Stomach (tissue), 9 donors: ENCODE results near the gene RGS3. TPM values are rescaled to one million over a fixed set of nuclear protein-coding genes. Genes with fewer than 3 reads are reported as not detected.
A peak's percentile ranks its signal among the peaks of the same experiment; 100 is the strongest.

ENCODE experiments used
- DNase-seq, 2 donors: peaks; one replicate each; pipeline versions ENCODE4 v3.0.0 to v3.0.0-alpha.2; 2013 to 2019
- H3K27ac ChIP-seq, 5 donors: fragments of 200-600 bp in 4 of 5; sonication (generic) in 4 of 5; one replicate each; pipeline ENCODE4 v1.5.1; 2013 to 2019; ENCODE audit warnings: mild to moderate bottlenecking in 1 of 5, moderate library complexity in 1 of 5
- H3K27me3 ChIP-seq, 3 donors: fragments of 200-600 bp; sonication (generic); one replicate each; pipeline ENCODE4 v1.5.1; 2017 to 2019; ENCODE audit warnings: mixed run types in 1 of 3
- H3K36me3 ChIP-seq, 4 donors: fragments of 200-600 bp; sonication (generic); 1 replicate in 3 of 4; 2 replicates in 1 of 4; pipeline ENCODE4 v1.5.1; 2016 to 2019
- H3K4me1 ChIP-seq, 4 donors: fragments of 200-600 bp; sonication (generic); one replicate each; pipeline ENCODE4 v1.5.1; 2016 to 2019
- H3K4me3 ChIP-seq, 4 donors: fragments of 200-600 bp; sonication (generic) in 3 of 4; one replicate each; pipeline ENCODE4 v1.5.1; 2016 to 2019; ENCODE audit warnings: mild to moderate bottlenecking in 1 of 4
- H3K9me3 ChIP-seq, 4 donors: fragments of 200-600 bp; sonication (generic); one replicate each; pipeline ENCODE4 v1.5.1; 2016 to 2019
- CTCF ChIP-seq, 7 experiments: fragments of 450-650 bp in 4 of 7; fragments of 200-600 bp in 3 of 7; sonication (generic) in 3 of 7; IDR thresholded peaks; one replicate each; pipeline ENCODE4 v1.5.1; 2016 to 2019; ENCODE audit warnings: antibody characterized with exemption in 7 of 7, control low read depth in 2 of 7, mild to moderate bottlenecking in 1 of 7
- EP300 ChIP-seq: sonication (generic); formaldehyde crosslinking; IDR thresholded peaks from one replicate; pipeline ENCODE4 v1.6.1; 2017; ENCODE audit warnings: antibody characterized with exemption
- POLR2A ChIP-seq, 4 donors: fragments of 450-650 bp; IDR thresholded peaks; one replicate each; pipeline ENCODE4 v1.6.1; 2016; ENCODE audit warnings: antibody characterized with exemption in 4 of 4, control low read depth in 2 of 4, mild to moderate bottlenecking in 1 of 4, moderate library complexity in 1 of 4
- POLR2AphosphoS5 ChIP-seq, 3 donors: sonication (generic); formaldehyde crosslinking; IDR thresholded peaks; one replicate each; pipeline ENCODE4 v1.6.1; 2016; ENCODE audit warnings: antibody characterized with exemption in 3 of 3
- WGBS, 5 donors: extraction: QIAGEN DNeasy Blood & Tissue Kit in 3 of 5; methylation state at CpG; one replicate each; pipeline versions ENCODE4 v1.1.5 to v1.1.7; 2013 to 2018; 5-methylcytosine and 5-hydroxymethylcytosine counted together
- intact Hi-C: fragments of 100-400 bp; cut with DNase I; formaldehyde crosslinking; loops from one replicate; pipeline ENCODE4 v1.15.1; 2023; ENCODE audit warnings: low total_unique reads
- polyA plus RNA-seq, 3 donors: library from polyadenylated mRNA; stranded (reverse); fragments of 200-250 nt; gene quantifications; one replicate each; pipeline ENCODE4 v1.2.3, GENCODE V29; 2013
- total RNA-seq, 5 donors: library from RNA; depleted of rRNA; stranded (reverse); fragments of >200 nt; gene quantifications; one replicate each; pipeline versions ENCODE4 v1.1.0 to v1.2.3, GENCODE V29; 2014 to 2016
- donor health status: healthy with polysubstance abuse.
- donor health status: Bipolar disorder and iron deficiency.
- donor health status: healthy.

The RGS3 gene
- total and polyA plus RNA-seq, 8 donors = 26.6 to 71.4 (median 35.7) TPM

DNA sequence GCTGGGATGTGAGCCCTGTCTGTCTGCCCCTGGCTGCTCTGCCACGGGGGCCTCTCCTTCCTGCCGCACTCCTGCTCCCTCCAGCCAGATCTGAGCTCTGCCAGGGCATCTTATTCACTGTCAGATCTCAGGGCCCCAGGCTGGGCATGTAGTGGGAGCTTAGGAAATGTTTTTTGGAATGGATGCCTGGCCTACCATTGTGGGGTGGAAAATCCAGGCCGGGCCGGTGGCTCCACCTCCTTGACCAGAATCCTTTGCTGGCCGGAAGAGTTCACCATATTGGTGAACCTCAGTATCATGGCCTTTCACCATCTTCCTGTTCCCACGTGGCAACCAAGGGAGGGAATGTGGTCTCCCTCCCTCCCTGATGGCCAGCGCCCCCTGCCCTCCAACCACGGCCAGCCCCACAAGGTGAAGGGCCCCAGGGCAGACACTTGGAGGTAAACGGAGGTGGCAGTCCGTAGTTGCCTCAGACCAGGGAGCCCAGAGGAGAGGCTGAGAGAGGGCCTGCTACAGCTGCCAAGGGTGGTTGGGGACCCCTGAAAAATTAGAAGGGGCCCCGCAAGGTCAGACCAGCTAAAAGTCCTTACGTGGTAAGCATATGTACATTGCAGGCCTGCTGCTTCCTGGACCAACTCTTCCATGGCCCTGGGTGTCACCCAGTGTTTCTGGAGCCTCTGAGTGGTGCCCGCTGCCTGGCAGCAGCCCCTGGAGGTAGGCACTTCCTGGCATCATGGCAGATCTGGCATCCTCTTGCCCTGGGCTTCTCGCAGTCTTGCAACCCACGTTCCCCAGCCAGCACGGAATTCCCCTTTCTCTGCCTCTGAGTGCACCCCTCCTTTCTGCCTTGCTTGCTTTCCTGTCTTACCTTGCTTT, 153.3 kb downstream of the RGS3 start:
- Histone ChIP-seq H3K9me3 (no peaks in the 10 kb centered on the region), H3K36me3 (no peaks in the 10 kb centered on the region), H3K4me3 (no peak overlapping the region), H3K27me3 (no peaks in the 10 kb centered on the region), H3K27ac (peak overlapping the region in 4 of 5 donors; percentile 47 to 73 (median 67)), H3K4me1 (peaks cover 41 to 60% (median 53%) of the 10 kb centered on the region in 4 donors)
- 74 to 84% (median 80%) methylated on average over 11 to 16 of the region's 16 CpGs for WGBS, 5 donors
- DNase-seq = no peak
- TF ChIP-seq POLR2AphosphoS5 (IDR thresholded peaks at IDR 0.05) (no peak), CTCF (IDR thresholded peaks at IDR 0.05) (no peak), POLR2A (IDR thresholded peaks at IDR 0.05) (no peak), EP300 (no peak)
- intact Hi-C loops = no loop called here

DNA sequence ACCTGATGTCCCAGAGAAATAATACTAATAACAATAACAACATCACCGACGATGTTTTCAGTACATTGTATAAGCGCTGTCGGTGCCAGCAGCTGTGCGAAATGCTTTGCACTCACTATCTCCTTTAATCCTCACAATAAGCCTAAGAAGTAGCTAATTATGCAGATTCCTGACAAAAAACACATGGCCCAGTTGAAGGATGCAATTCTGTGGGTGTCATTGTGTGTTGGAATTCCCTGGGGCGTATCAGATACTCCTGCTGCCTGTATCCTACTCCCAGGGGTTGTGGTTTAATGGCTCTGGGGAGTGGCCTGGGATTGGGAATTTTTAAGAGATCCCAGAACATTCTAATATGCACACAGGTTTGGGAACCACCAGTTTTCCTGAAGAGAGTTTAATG, 154.0 kb downstream of the RGS3 start:
- TF ChIP-seq POLR2A (IDR thresholded peaks at IDR 0.05) = no peak
- TF ChIP-seq CTCF (IDR thresholded peaks at IDR 0.05) = no peak
- TF ChIP-seq POLR2AphosphoS5 (IDR thresholded peaks at IDR 0.05) = no peak
- TF ChIP-seq EP300 = no peak
- WGBS, 5 donors = 83 to 92% (median 88%) methylated on average over 6 of the region's 6 CpGs
- no peak for DNase-seq
- Histone ChIP-seq H3K4me1 (peaks cover 41 to 67% (median 53%) of the 10 kb centered on the region in 4 donors), H3K27me3 (no peaks in the 10 kb centered on the region), H3K4me3 (no peak overlapping the region), H3K27ac (peak overlapping the region in 2 of 5 donors; percentile 71 to 73), H3K9me3 (no peaks in the 10 kb centered on the region), H3K36me3 (no peaks in the 10 kb centered on the region)
- intact Hi-C loops = no loop called here

DNA sequence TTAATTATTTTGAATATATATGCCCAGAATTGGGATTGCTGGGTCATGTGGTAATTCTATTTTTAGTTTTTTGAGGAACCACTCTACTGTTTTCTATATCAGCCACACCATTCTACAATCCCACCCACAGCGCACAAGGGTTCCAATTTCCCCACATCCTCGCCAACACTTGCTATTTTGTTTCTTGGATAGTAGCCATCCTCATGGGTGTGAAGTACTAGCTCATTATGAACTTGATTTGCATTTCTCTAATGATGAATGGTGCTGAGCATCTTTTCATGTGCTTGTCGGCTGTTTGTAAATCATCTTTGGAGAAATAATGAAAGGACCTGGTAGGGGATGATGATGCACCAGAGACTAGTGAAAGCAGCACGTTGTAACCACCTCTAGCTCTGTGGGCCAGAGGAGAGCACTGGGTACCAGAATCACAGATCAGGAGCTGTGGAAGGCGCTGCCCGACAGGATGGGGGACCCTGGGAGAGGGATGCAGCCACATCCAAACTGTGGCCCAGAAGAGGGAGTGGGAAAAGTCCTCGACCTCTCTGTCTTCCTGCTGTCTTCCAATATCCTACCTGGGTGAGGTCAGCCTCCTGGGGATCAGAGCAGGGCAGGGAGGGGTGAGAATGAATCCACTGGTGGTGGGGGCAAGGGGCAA, 155.4 kb downstream of the RGS3 start:
- Histone ChIP-seq H3K27me3 (no peaks in the 10 kb centered on the region), H3K9me3 (no peaks in the 10 kb centered on the region), H3K4me1 (peaks cover 41 to 74% (median 53%) of the 10 kb centered on the region in 4 donors), H3K36me3 (no peaks in the 10 kb centered on the region), H3K4me3 (no peak overlapping the region), H3K27ac (peak overlapping the region in 3 of 5 donors; percentile 79 to 88 (median 87))
- intact Hi-C loops = no loop called here
- TF ChIP-seq EP300 (no peak), CTCF (IDR thresholded peaks at IDR 0.05) (no peak), POLR2A (IDR thresholded peaks at IDR 0.05) (no peak), POLR2AphosphoS5 (IDR thresholded peaks at IDR 0.05) (no peak)
- no peak for DNase-seq
- 78 to 83% (median 81%) methylated on average over 7 of the region's 7 CpGs for WGBS, 5 donors

GRCh38 chr9:113619491-113620376, 156.2 kb downstream of the RGS3 start:
- Histone ChIP-seq H3K4me3 (no peak overlapping the region), H3K4me1 (peaks cover 36 to 70% (median 48%) of the 10 kb centered on the region in 4 donors), H3K36me3 (no peaks in the 10 kb centered on the region), H3K27me3 (no peaks in the 10 kb centered on the region), H3K27ac (peak overlapping the region; percentile 78 to 88 (median 84)), H3K9me3 (no peaks in the 10 kb centered on the region)
- intact Hi-C loops = no loop called here
- 38 to 48% (median 44%) methylated on average over 12 of the region's 12 CpGs for WGBS, 5 donors
- TF ChIP-seq CTCF (IDR thresholded peaks at IDR 0.05) = no peak
- no peak for TF ChIP-seq POLR2AphosphoS5 (IDR thresholded peaks at IDR 0.05)
- TF ChIP-seq POLR2A (IDR thresholded peaks at IDR 0.05) = no peak
- no peak for TF ChIP-seq EP300
- DNase-seq = no peak
